Brain microvascular endothelial cell (primary cell): Measurements from ENCODE around the gene PVALEF.

Experiments used
- DNase-seq: peaks from one replicate; pipeline ENCODE4 v3.0.0-alpha.2; 2020
- H3K27ac ChIP-seq: fragments of 250-450 bp; sonication (Bioruptor Pico); 2 replicates; pipeline ENCODE4 v1.5.1; 2020; ENCODE audit warnings: mild to moderate bottlenecking, moderate library complexity
- H3K27me3 ChIP-seq: fragments of 250-450 bp; sonication (Bioruptor Pico); replicated peaks from 2 replicates; pipeline ENCODE4 v1.5.1; 2020; ENCODE audit warnings: mild to moderate bottlenecking
- H3K36me3 ChIP-seq: fragments of 250-450 bp; sonication (Bioruptor Pico); replicated peaks from 2 replicates; pipeline ENCODE4 v1.5.1; 2020; ENCODE audit warnings: mild to moderate bottlenecking
- H3K4me3 ChIP-seq: 2 replicates; pipeline ENCODE4 v1.5.1; 2011; ENCODE audit warnings: low read depth, mild to moderate bottlenecking, control low read depth, low read length, moderate library complexity
- CTCF ChIP-seq: IDR thresholded peaks from 2 replicates; pipeline ENCODE4 v1.5.1; 2011; ENCODE audit warnings: low read depth, mild to moderate bottlenecking, moderate library complexity, low read length, control low read depth, inconsistent platforms; ENCODE audit errors: missing control alignments
- in situ Hi-C: cut with HindIII; loops from 2 replicates; pipeline ENCODE4 v1.10.0; 2017; ENCODE audit warnings: low sequenced_read_pairs, low pct_ligation_motif_present

Gene PVALEF

GRCh38 chr17:81140018-81140417, 25.3 kb upstream of the PVALEF start:
- no peak overlapping the region for H3K4me3 ChIP-seq
- in situ Hi-C loops: no loop called here
- H3K27me3 ChIP-seq: no peaks in the 10 kb centered on the region
- no peak overlapping the region for H3K27ac ChIP-seq
- DNase-seq: no peak
- no peaks in the 10 kb centered on the region for H3K36me3 ChIP-seq
- TF ChIP-seq CTCF: no peak

- no peak for TF ChIP-seq CTCF
- no peak overlapping the region for H3K4me3 ChIP-seq
- H3K27ac ChIP-seq: no peak overlapping the region
- no peaks in the 10 kb centered on the region for H3K27me3 ChIP-seq
- in situ Hi-C loops: no loop called here
- H3K36me3 ChIP-seq: no peaks in the 10 kb centered on the region
- no peak for DNase-seq
These were observed 24.6 kb upstream of the PVALEF start for GRCh38 chr17:81140695-81141094.

GRCh38 chr17:81142301-81143199, 22.8 kb upstream of the PVALEF start:
- peak; percentile 67 for DNase-seq
- peak; percentile 79 for TF ChIP-seq CTCF
- no peaks in the 10 kb centered on the region for H3K27me3 ChIP-seq
- no peaks in the 10 kb centered on the region for H3K36me3 ChIP-seq
- in situ Hi-C loops: no loop called here
- H3K27ac ChIP-seq: no peak overlapping the region
- no peak overlapping the region for H3K4me3 ChIP-seq

GRCh38 chr17:81143200-81143527, 22.1 kb upstream of the PVALEF start:
- DNase-seq: no peak
- no peaks in the 10 kb centered on the region for H3K27me3 ChIP-seq
- TF ChIP-seq CTCF: no peak
- no peak overlapping the region for H3K4me3 ChIP-seq
- H3K27ac ChIP-seq: no peak overlapping the region
- H3K36me3 ChIP-seq: no peaks in the 10 kb centered on the region
- in situ Hi-C loops: no loop called here

GRCh38 chr17:81143717-81144422, 21.4 kb upstream of the PVALEF start:
- no peaks in the 10 kb centered on the region for H3K27me3 ChIP-seq
- in situ Hi-C loops: no loop called here
- no peak for DNase-seq
- H3K36me3 ChIP-seq: no peaks in the 10 kb centered on the region
- TF ChIP-seq CTCF: no peak
- H3K27ac ChIP-seq: no peak overlapping the region
- H3K4me3 ChIP-seq: no peak overlapping the region
